Kidney glomerular epithelial cell (primary cell): ENCODE measurements around the gene VEPH1.
A peak's percentile ranks its signal among the peaks of the same experiment; 100 is the strongest.

Source experiments
- DNase-seq: peaks from one replicate; lab custom pipeline; 2025; lab: John Stamatoyannopoulos, UW

The VEPH1 gene

DNA sequence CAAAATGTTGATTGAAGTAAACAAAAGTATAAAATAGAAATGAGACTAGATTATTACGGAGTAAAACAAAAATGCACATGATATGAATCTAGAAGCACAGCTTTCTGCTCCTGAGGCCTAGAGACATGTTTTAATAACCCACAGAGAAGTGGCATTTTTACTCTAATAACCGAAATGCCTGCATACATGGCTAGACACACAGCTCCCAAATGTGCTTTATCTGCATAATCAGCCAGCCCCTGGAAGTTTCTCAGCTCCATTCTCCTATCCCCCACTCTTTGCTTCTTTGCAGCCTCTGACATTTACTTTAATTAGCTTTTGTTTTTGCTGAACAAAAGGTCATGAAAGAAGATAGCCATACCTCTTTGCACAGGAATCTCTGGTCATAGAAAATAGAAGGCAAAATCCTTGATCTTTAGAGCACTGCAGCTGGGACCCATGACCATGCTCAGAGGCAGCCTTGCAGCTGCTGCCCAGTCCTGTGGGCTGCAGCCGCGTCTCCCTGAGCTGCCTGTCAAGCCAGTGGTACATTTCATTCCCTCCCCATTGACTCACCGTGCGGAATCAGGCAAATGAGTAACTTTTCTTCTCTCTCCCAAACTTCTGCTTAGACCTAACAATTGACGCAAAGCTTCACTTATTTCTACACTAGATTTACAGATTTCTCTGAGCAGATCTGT lies at the start of gene VEPH1:
Gene VEPH1 (minus strand): TSS at position 501 of the 680 bp plus-strand sequence. CDS start 8,067 bp downstream, outside the sequence.
- peak; percentile 89 for DNase-seq

DNA sequence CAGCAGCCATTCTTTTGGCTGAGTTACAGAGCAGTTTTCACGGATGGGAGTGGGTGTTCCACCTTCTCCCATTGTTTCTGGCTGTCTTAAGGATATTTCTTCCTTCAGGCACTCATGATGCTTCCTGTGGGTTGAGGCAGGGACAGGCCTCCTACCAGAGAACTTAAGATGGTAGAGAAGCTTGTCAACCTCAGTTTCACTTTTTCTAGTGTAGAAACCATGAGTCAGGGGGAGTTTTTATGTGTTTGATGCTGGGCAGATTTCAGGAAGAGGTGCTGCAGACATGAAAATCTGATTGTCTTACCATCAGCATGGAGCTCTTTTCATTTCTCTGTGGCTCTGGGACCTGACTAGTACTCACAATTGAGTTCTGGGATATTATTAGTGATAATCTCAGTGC lies 48.7 kb upstream of the VEPH1 start:
- DNase-seq: no peak

DNA sequence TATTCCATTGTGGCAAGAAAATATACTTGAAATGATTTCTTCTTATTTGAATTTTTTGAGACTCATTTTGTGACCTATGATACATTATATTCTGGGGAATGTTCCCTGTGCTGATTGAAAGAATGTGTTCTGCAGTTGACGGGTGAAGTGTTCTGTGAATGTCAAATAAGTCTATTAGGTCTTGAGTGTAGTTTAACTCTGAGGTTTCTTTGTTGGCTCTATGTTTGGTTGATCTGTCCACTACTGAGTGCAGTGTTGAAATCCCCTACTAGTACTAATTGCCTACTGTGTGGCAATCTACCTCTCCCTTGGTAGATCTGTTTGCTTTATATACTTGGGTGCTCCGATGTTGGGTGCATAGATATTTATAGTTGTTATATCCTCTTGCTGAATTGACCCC lies 46.3 kb upstream of the VEPH1 start:
- DNase-seq: no peak

DNA sequence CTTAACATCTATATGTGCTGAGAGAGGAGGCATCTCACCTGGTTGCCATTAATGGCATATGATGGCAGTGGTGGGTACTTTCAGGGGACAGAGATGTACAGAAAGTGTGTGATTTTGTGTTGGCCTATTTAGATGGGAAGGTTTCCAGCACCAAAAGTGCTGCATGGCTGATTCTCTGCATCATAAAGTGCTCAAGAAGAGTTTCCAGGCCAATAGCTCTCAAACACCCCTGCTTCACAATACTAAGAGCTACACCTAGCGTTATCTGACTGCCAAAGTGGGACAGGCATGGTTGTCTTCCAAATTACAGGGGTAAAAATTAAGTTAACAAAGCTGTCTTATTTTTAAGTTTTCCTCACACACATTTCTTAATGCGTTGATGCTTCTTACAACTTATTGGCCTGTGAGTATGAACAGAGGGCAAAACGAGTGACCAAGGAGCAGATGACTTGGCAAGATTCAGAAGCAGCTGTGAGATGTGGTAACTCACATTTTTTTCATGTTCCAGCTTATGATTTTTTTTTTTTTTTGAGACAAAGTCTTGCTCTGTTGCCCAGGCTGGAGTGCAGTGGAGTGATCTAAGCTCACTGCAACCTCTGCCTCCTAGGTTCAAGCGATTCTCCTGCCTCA lies 41.4 kb upstream of the VEPH1 start:
- DNase-seq: peak; percentile 47

DNA sequence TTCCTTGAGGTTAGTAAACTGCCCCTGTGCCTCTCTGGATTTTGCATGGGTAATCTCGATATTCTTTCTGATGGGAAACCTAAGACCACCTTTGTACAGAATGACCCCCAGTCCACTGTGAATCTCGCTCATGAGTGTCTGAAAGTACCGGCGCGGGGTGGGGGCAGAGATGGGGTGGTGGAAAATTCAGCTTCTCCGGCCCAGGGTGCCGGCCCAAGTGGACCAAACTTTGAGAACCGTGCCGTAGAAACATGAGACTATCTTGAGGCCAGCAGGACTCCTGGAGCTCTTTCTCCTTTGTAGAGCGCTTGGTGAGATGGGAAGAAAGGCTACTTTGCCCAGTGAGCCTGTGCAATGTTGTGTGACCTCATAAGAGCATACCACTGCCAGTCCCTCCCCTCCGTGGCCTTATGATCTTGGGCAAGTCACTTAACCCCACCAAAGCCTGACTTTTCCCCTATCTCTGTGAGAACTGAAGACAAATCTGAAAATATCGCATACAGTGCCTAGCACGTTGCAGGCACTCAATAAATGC lies 40.4 kb upstream of the VEPH1 start:
- no peak for DNase-seq

DNA sequence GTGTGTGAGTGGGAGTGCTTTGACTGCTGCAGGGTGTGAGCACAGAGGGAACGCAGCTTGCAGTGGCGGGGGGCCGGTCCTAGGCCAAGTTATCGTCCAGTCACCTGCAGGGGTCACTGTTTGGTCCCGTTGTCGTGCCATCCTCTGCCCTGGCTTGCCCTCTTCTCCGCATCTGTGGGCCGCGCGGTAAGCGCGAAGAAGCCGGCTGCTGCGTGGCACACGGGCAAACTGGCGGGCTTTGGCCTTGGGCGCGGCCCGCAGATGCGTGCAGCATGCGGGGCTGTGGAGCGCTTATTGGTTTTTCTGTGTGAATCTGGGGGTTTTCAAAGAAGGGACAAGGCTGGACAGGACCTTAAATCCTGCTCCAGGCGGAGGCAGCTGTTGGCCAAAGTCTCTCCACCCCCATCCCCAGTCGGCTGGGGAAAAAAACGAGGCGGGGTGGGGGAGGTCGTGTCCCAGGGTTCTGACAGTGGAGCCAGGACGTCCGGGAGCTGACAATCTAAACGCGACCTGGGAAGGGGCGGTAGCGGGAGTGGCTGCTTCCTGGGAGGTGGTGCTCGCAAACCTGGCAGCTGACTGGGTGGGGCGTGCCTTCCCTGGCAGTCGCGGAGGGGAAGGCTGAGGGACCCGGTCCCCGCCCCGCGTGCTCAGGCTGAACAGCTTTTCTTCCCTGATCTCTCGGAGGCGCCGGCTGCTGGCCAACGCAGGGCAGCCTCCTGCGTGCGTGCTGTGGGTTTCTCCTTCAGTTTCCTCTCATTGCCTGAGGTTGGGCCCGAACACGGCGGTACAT lies 39.7 kb upstream of the VEPH1 start:
- DNase-seq: peak; percentile 50

DNA sequence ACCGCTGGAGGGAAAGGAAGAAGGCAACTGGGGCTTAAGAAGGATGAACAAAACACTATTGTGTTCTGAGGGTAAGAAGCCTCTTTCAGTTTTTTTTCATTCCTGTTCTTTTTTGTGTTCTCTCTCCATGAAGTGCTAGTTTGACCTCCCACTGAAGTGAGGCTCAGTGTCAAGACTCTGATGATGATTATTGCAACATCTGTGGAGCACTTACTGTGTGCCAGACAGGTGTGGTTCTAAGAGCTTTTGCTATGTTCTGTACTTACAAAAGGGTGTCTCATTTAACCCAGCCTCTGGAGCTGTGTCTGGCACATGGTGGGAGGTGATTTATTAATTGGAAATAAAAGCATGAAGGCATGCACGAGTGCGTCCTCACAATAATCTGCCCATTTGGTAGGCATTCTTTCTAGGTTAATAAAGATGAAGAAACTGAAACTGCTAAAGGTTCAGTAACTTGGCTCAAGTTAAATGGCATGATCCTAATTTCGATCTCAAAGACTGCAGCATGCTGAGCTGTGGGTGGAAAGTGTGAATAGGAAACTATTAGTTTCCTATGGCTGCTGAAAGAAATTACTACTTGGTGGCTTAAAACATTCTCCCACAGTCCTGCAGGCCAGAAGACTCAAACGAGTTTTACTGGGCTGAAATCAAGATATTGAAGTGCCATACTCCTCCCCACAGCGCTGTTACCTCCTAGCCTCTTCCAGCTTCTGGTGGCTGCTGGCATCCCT lies 38.5 kb upstream of the VEPH1 start:
- no peak for DNase-seq

DNA sequence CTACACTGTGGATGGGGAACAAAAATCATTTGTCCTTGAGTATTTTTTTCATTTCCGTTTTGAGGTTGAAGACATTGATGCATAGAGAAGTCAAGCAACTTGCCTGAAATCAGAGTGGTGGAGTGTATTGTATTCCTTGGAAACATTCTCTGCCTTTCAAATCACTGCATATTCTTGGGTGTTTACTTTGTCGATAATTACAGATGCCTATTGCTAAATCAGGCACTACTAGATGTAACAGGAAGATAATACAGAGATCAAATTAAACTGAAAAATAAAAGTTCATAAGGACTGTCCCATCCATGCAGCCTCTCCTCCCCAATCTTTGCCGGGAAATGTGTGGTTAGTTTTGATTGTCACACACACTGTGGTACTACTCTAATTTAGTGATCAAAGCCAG lies 37.4 kb upstream of the VEPH1 start:
- no peak for DNase-seq

DNA sequence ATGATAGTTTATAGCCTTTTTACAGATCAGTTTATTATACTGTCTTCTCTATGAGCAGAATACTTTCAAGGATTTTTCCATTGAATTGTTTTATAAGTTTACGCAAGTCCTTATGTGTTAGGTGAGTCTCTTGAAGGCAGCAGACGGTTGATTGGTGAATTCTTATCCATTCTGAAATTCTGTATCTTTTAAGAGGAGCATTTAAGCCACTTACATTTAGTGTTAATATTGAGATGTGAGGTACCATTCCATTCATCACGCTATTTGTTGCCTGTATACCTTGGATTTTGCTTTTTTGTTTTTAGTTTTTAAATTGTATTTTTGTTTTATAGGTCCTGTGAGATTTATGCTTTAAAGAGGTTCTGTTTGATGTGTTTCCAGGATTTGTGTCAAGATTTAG lies 32.5 kb upstream of the VEPH1 start:
- no peak for DNase-seq

DNA sequence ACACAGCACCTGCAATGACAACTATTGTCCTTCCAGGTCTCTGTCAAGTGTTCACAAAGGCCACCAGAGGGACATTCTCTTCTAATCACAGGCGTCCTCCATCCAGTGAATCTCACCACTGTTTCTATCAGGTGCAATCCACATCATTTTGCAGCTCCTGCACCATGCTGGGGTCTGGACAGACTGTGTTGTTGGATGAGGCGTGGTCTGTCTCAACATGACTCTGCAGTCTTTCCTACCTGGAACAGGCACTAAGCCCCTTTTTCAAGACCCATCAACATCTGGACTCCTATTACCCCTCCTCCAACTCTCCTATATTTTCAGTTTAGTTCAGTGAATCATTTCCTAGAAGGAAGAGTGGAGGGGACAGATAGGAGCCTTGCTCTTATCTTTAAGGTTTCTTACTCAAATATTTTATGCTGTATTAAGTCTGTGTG lies 31.5 kb upstream of the VEPH1 start:
- DNase-seq: no peak

DNA sequence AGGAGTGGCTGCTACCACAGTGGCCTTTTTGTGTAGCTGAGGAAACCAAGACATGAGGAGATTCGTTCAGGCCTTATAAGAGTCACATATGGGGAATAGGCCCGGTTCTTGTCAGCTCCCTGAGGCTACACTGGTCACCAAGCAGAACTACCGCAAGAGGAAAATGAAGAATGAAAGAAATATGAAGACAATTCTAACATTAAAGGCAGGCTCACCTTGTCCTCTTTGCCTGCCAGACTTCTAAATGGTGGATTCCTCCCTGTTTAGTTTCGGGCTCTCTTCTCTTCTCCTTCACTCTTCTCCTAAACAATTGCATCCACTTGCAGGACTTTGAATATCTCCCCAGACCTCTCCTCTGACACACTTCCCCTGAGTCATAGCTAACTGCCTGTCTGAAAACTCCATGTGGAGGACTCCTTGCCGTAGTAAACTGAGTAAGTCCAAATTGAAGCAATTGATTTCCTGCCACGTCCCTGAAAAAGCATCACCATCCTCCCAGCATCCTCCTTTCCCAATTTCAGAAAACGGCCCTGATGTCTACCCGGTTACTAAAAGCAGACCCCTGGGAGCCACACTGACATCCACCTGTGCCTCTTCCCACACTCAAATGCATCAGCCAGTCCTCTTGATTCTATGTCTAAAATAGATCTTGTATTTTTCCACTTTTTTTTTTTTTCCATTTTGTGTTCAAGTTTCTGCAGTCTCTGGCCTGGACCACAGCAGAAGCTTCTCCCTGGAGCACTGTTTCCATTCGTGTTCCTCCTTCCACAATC lies 30.3 kb upstream of the VEPH1 start:
- DNase-seq: peak; percentile 24

DNA sequence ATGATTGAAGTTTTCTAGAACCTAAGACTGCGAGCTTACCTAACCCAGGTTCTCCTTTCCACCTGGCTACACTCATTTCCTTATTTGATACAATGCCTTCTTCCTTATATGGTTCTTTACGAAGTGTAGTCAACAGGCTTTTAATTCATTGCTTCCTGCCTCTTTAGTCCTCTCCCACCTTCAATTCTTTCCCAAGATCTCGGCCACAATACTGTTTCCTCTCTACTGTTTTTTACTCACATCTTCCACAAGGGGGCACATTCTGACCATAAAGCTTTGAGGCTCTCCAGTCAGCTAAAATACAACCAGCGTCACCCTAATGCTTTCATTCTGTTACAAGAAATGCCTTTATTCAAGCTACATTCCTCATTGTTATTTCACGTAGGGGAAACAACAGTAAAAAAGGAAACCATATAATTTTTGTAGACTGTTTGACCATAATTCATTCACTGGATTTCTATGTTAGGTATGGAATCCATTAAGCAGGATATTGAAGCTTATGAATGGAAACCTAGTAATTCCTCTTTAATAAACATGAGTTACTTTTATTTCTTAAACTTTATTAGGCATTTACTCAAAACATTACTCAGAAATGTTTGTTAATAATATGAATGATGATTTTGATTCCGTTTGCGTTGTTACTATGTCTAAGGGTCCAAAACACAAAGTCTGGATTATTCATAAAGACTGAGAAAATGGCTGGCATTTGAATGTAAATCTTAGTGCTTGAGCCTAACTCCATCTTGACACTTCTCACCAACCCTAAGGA lies 29.5 kb upstream of the VEPH1 start:
- DNase-seq: peak; percentile 78

DNA sequence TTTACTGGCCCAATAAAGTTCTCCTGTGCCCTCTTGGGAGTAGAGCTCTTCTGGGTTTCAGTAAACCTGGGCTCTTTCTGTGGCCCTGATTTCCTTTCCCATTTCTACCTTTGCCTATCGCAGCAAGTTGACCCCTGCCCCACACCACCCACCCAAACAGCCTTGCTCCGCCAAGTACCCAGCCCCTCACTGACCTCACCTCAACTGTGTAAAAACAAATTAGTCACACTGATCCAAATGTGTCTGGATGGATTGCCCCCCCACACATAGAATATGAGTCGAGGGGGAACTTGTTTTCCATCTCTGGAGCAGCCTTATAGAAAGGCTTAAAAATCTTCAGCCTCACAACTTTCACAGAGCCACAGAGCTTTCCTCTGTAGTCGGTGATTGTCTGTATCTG lies 28.6 kb upstream of the VEPH1 start:
- DNase-seq: peak; percentile 45

DNA sequence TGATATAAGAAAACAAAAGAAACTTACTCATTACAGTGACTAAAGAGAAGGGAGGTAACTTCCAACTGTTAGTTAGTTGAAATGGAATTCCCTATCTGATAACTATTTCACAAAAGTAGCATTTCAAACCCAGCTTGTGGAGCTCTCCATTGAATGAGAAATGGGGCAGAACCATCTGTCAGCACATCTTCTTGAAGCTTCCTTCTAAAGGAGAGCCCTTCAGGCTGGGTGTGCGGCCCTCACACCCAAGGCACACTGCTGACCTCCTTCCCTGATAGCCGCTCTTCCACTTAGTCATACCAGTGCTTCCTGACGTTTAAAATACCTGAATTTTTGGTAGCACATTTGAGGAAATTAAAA lies 28.1 kb upstream of the VEPH1 start:
- DNase-seq: no peak

DNA sequence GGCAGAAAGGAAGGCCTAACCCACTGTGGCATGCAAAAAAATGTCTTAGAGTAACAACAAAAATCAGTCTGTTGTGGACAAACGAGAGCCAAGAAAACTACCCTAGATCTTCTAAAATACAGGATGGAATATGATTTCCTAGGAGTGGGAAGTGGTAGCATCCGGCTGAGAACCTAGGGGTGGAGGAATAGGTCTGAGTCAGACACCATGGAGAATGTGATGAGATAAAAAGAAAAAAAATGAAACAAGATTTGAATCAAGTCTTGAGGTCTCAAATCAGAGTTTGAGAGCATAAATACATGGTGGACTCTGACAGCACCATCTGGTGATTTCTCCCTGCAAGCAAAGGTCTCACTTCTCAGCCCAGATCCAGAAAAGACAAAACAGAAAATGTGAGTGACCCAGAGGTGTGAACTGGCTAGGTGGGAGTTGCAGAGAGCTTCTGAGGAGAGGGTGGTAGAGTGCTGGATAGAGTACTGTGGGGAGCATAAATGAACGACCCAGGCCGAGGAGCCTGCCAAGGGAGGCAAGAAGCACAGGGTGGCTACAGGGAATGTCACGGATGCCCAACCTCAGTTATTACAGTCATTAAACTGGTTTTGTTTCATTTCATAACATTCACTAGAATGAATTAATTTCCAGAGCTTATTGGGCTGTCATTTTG lies 27.6 kb upstream of the VEPH1 start:
- peak; percentile 79 for DNase-seq

DNA sequence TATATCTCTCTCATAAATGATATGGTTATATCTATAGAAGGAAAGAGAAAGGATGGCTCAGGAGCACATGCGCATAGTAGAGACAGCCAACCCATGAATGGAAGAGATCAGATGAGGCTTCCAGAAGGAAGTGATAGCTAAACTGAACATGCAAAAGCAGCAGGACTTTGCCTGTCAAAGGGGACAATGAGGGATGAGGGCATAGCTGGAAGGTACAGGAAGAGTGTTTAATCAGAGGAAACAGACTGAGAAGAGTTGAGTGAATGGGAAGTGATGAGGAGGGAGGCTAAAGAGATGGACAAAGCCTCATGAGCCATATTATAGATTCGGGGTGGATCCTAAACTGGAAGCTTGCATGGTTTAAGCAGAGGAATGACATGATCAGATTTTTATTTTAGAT lies 26.5 kb upstream of the VEPH1 start:
- DNase-seq: no peak

DNA sequence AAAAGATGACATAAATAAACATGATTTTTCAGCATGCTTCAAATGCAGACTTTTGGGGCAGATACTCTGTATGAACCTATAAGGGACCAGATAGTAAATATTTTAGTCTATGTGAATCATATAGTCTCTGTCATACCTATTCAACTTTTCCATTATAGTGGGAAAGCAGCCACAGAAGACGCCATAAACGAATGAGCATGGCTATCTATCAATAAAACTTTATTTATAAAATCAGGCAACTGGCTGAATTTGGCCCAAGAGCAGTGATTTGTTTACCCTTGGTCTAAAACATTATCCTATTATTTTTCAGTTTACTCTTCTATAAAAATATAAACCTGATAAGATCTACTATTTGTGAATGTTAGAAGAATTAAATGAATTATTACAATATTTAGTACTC lies 25.9 kb upstream of the VEPH1 start:
- no peak for DNase-seq

DNA sequence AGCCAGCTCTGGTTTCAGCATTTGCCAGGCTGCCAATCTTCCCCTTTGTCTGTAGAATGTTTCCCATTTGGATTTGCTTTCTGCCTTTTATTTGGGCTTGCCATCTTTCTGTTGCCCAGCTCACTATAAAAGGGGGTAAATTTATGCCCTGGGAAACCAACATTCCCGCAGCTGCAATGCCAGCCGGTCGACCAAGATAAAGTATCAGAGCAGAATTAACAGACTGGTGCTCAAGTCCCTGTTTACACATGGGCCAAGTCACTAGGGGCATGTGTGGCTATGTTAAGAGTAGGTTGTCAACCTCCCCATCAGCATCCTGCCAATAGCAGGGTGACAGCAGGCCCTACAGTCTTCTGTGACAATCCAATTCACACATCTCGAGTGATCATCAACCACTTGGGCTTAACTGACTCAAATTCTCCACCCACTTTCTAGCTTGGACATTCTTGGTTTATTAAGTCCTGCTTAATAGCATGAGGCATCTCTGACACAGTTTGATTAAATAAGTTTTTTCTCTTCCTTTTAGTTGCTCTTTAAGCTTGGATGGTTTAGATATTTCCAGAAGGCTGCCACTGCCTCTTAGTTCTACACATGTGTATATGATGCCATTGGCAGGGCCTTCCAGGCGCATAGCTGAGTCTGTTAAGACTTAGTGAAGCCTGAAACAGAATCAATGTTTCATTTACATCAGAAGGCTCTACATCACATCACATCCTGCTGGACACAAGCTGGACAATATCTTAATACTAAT lies 24.1 kb upstream of the VEPH1 start:
- no peak for DNase-seq

DNA sequence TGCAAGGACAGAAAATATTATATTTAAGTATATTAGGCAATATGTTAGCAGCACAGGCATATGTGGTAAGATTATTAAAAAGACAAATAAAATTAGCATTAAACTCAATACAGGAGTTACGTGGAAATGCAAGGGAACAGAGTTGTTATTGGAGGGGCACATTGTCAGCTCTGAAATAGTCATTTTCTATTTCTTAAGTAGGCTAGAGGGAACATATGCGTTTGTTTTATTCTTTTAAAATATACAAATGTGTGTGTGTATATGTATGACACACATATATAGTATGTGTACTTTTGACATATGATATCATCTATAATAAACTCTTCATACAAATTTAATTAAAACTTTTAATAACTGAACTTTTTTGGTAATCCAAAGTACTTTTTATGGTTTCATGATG lies 22.8 kb upstream of the VEPH1 start:
- no peak for DNase-seq
